ENCODE data around the gene HOXC12.

Gene HOXC12, protein sequence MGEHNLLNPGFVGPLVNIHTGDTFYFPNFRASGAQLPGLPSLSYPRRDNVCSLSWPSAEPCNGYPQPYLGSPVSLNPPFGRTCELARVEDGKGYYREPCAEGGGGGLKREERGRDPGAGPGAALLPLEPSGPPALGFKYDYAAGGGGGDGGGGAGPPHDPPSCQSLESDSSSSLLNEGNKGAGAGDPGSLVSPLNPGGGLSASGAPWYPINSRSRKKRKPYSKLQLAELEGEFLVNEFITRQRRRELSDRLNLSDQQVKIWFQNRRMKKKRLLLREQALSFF

DNA sequence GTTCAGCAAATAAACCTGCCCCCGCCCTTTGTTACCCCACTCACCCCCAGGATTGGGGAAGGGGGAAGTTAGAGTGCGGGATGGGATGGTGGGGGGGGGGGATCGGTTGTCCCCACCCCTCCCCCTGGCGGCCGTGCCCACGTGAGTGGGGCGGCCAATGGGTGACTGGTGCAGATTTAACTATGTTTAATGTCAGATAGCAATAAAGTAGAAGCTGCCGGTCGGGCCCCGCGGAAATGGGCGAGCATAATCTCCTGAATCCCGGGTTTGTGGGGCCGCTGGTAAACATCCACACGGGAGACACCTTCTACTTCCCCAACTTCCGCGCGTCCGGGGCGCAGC, at the start of gene HOXC12:
HOXC12 (plus strand) TSS at position 210 of the 342 bp plus-strand sequence; CDS start at position 237, 27 bp downstream.
- DNase-seq, result no peak

DNA sequence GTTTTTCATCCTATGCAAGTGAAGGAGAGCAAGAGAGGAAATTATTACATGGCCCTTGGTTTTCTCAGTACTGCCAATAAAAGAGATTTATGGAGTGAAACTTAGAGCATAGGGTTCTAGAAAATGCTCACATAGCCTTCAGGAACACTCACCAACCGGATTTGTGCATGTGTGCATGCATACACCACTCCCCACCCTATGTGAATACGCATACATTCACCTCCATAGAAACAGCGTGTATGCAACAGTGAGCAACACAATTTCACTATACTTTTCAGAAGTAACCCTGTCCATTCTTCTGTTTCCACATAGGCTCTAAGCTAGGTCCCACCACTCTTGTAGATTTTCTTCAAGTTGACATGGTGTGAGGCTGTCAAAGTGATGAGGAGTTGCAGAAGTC, 47.6 kb upstream of the HOXC12 start:
- no peak for DNase-seq

DNA sequence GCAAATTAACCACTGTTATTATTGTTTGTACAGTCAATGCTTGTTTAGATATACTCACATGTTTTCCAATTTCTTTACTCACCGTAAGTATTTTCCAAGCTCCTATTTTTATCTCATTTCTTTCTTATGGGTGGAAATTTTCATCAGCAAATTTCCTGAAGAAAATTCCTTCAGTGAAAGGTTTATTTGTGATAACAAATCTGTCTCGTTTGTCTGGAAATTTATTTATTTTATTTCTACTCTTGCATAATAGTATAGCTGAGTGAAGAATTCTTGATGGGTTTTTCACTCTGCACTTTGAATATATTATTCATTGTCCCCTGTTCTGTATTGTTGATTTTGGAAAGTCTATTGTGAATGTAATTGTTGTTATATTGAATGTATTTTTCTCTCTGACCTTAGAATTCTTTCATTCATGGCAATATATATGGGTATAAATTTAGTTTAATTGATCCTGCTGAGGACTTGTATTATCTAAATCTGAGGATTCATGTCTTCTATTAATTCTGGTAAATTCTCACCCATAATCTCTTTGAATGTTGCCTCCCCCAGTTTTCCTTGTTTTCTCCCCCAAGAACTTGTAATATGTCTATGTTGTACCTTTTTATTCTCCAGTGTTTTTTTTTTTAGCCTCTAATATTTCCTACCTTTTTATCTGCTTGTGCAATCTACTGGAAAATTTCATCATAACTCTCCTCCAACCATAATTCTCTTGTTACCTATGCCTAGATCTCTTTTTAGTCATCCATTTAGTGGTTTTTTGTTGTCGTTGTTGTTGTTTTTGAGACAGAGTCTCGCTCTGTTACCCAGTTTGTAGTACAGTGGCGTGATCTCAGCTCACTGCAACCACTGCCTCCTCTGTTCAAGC, 37.7 kb upstream of the HOXC12 start:
- DNase-seq, result no peak

DNA sequence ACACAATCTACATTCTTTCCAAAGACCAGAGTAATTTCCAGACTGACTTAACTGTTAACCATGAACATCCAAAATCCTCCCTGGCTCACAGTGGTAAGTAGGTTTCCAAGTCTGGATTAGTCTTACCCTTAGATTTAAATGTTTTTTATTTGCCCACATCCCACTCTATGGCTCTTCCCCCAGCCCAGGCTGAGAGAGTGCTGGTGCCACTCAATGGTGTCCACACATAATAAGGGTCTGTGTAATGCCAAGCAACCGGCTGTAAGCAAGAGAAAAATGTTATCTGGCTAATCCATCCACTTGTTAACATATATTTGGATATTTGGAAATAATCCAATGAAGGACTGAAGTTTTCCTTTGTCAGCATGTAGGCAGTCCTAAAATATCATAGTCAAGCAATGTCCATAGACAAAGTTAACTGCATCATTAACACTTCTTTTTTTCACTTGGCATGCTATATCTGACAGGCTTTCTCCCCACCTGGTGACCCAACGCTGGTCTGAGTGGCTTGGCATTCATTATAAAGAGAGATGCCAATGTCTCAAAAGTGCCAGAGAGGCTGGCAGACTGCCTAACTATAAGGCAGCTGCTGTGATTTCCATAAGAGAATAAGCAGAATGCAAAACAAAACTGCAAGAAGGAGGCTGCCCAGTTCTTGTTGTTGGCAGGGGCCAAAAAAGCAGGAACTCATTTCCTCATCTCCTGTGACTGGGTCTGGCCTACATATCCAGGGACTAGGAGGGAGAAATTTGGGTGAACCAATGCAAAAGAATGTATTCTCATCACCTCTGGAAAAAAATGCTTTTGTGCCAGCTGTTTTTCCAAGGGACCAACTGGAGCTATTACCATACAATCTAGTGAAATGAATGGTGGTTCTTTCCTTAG, 29.9 kb upstream of the HOXC12 start:
- DNase-seq, result no peak

DNA sequence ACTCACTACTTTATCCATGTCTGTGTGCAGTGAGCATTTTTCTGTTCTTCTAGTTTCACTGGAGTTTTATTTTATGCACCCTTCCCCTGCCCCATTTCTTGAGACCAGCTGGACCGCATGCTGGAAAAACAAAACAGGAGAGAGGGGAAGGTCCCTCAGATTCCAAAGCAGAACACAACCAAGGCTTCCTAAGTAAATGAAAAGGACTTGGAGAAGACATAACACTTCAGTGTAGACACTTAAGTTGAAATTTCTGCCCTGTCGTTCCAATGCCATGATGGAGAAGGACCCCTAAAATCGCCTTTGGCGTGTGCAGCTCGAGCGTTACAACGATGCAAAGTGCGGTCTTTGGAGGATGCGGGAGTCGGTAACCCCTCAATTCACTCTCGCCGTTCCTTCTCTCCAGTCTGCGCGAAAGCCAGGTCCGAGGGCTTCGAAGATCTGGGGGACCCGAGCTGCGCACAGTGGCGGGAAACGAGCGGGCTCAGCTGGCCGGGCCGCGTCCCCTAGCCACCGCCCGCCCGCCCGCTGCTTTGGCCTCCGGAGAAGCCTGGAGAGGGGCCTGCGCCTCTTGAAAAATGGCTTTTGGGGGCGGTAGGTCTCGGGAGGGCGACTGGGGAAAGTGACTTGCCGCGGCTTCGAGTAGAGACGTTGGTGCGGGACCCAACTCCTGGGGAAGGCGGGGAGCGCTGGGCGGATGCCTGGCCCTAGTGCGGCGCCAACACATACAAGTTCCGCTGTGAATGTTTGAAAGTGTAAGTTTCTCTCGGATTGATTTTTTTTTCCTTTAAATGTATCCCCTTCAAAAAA, 27.3 kb upstream of the HOXC12 start:
- no peak for DNase-seq

DNA sequence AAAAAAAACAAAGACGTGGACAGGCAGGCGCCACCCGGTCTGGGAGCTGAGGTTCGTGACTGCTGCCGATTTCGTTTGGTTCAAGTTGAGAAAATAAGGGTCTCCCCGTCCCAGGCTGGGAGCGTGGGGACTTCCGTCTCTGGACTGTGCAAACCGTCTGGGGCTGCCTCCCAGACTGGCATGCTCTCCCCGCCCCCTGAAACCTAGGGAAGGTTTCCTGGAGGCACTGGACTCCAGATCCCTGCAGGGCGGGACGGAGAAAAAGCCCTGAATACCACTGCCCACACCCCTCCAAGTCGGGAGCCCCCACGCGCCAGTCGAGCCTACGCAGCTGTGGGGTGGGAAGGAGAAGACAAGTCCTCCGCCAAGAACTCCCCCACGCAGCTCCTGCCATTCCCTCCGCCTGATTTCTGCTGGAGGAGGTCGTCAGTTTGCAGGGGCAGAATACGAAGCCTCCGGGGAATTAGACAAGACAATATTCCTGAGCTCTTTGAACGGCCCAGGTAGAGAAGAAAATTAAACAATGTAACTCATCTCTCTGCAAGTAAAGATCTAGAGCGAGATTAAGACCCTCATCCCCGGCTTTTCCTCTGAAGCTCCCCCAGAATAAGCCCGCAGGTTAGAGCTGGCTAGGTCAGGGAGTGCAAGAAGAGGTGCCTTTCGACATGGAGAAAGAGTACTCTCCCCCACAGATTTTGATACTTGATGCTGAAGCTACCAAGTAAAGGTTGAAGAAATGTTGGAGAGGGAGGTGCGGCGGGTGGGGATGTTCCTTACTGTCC, 26.5 kb upstream of the HOXC12 start:
- DNase-seq, result no peak

DNA sequence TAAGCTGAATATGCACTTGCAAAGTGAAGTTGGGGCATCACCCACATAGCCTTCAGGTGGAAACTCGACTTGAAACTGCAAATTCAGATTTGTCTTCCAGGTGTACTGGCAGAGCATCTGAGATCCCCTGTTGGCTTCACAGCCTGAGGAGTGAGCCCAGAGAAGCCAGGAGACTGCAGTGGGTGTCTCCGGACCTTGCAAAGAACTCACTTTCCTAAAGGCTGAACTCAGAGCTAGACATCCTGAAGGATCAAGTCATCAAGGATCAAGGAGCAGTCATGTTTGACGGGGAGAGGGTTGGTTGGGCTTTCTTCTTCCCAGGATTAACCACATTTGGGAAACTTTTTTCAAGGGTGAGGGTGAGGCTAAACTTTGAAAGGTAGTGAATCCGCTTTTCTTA, 25.2 kb upstream of the HOXC12 start:
- DNase-seq, result no peak

DNA sequence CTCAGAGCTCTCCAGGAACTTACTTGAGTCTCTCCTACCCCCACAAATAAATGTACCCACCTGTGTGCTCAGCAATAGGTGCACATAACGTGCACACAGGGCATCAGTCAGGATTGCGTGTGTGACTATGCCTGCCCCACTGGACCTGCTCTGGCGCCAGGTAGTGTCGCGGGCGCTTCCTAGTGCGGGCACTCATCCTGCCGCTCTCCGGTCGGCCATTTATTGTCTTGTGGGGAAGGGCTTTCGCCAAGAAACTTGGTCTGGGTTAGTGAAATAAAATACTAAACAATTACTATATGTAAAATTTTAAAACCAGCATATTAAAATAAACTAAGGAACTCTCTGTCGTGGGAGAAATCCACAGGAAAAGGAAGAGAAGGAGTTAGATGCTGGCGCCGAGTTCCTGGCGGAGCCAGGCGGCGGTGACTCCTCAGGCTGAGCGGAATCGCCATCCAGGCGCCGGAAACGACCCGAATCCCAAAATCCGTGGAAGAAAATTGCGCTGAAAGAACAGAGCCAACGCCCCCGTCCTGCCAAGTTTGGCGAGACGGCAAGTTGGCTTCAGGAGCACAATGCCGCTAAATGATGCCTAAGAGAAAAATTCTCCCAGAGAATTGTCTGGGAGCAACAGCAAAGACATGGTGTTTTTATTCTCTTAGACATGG, 24.0 kb upstream of the HOXC12 start:
- no peak for DNase-seq

DNA sequence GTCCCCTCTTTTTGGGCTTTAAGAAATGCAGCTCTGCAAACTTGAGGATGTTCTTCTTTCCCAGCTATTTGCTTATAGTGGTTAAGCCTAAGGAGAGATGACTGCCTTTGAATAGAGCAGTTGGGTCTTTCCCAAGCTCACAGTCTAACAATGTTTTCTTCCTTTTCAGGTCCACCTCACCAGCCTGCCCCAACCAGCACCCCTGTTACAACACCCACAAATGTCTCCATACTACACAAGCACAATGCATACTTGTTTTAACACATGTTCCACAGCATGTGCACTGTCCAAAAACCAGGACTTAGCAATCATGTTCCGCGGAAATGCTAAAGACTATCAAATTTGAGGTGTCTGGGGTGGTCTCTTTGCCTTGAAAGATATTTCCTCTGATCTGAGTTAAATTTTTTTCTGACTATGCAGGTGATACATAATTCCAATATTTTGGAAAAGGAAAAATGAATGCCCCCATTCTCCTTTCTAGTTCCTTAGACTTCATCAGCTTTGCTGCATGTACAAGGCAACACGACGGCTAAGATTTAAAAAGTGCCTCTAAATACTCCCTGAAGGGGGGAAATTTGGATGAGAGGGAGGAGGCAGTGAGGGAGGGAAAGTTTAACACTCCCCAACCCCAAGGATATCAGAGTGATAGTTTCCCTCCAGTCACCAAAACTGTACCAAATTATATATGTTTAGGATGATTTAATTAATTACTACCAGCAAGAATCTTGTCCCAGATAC, 22.7 kb upstream of the HOXC12 start:
- DNase-seq, result no peak

DNA sequence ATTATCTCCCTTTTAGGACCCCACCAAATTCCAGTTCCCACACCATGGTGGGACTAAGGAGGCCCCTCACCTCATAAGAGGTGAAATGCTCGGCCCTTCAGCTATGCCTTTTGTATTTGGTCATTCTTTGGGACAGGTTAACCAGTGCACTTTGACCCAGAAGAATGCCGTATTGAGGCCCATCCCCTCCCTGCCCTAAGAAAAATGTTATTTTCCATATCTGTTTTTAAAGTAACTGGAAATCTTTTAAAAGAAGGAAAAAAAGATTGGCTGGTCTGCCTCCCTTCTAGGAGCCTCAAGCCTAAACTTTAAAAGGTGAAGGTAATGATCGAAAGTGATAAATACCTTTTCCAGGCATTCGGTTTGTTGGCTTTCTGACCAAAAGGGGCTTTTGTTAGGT, 21.8 kb upstream of the HOXC12 start:
- DNase-seq, result no peak

DNA sequence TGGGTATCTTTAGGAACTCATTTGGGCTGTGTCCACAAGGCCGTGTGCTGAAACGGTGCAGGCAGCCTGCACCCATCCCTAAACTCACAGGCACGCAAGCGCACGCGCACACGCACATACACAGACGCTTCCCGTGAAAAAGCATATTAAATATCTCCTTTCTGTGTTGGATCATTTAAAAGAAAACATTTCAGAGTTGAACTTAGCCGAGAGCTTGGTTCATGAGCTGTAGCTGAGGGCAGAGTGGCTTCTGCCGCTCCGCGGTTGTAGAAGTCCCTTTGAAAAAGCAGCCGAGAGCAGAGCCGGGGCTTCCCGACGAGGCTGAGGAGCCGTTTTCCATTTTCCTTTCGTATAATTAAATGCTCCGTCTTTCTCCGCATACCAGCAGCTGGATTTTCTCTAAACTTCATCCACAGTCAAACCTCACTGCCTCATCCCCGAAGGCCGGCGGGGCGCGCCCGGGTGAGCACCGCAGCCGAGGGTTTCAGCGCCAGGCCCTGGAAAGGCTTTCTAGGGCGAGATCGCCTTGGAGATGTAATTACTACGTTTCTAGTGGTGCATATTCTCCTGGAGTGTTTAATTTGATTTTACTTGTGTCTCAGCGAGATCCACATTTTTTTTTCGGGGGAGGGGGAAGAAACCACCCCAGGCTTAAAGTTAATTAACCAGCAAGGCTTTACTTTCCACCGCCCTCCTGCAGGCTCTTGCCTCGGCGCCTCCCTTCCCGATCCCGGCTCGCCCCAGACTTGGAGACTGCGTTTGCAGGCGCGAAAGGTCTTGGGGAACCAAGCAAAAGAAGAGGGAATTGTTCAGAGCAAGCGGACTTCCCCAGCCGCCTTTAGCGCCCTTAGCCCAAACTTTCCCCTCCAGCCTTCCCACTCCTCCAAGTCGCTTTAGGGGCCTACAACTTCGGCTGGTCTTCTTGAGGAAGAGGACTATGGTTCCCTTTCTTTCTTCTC, 19.0 kb upstream of the HOXC12 start:
- no peak for DNase-seq

DNA sequence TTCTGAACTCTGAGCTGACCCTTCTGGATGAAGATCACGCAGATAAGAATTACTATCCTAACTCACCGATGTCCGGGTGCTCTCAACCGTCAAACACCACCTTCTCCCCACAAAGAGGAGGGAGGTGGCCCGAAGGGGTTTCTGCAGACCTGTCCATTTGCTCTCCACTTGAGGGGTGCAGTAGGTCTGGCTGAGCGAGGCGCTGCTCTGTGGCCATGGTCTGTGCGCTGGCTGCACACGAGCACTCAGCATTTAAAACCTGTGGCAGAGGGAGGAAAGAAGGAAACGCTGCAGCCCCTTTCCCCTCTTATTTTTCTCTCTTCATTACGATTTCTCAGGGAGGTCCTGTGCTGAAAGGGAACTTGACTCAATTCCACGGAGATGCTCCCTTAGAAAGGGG, 17.6 kb upstream of the HOXC12 start:
- no peak for DNase-seq

DNA sequence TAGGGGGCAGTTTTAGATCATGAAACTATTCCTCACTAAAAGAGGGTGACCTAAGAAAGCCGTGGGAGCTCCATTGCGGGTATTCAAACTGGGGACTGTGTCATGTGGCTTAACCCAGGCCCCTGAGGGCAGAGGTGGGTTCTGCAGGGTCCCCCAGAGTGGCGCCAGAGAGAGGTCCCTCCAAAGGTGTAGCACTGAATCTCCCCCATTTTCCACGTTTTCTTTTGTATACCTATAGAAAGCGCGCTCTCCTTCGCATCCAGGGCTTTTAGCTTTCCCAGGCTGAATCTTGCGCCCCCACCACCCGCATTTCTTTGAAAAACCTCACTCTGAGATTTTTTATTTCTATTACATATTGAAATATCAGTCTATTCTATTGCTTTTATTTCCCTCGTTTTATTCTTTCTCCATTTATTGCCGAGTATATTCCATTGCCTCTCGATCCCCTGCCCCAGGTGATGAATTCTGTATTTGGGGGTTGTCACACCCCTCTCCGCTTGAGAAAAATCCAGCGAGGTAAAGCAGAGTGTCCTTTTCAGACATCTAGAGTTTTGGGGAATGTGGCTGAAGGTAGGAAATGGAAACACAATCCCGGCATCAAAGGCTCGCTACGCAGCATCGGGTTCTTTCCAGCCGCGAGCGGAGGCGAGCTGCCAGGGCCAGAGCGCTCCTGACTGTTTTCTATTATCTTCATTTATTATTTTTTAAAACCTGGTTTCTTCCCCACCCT, 16.9 kb upstream of the HOXC12 start:
- no peak for DNase-seq

DNA sequence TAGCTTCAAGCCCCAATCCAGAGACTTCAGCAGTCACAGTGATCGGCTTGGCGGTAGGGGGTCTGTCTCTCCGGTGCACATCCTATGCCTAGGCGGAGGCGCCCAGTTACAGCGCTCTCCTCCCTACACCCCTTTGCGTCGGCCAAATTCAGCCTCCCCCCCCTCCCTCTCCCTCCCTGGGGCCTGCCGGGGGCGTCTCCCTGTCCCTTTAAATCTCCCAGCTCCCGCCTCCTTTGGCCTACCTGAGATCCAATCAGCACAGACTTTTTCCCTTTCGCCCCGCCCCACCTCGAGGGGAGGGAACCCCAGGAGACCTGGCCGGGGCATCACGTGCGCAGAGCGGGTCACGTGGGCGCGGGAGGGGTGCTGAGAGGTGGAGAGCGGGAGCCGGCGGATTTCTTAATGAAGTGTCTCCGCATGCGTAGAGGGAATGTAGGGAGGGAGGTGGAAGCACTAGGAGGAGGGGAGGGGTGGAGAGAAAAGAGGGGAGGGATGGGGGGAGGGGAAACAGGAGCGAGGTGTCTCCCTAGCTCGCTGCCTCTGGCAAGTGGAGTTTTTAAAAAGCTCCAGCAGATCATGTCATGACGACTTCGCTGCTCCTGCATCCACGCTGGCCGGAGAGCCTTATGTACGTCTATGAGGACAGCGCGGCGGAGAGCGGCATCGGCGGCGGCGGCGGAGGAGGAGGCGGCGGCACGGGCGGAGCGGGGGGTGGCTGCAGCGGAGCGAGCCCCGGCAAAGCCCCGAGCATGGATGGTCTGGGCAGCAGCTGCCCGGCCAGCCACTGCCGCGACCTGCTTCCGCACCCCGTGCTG, 16.2 kb upstream of the HOXC12 start, which contains the start of gene HOXC13:
HOXC13 (plus strand) TSS at position 506 of the 815 bp plus-strand sequence; CDS start at position 582, 76 bp downstream.
- peak; percentile 35 for DNase-seq

DNA sequence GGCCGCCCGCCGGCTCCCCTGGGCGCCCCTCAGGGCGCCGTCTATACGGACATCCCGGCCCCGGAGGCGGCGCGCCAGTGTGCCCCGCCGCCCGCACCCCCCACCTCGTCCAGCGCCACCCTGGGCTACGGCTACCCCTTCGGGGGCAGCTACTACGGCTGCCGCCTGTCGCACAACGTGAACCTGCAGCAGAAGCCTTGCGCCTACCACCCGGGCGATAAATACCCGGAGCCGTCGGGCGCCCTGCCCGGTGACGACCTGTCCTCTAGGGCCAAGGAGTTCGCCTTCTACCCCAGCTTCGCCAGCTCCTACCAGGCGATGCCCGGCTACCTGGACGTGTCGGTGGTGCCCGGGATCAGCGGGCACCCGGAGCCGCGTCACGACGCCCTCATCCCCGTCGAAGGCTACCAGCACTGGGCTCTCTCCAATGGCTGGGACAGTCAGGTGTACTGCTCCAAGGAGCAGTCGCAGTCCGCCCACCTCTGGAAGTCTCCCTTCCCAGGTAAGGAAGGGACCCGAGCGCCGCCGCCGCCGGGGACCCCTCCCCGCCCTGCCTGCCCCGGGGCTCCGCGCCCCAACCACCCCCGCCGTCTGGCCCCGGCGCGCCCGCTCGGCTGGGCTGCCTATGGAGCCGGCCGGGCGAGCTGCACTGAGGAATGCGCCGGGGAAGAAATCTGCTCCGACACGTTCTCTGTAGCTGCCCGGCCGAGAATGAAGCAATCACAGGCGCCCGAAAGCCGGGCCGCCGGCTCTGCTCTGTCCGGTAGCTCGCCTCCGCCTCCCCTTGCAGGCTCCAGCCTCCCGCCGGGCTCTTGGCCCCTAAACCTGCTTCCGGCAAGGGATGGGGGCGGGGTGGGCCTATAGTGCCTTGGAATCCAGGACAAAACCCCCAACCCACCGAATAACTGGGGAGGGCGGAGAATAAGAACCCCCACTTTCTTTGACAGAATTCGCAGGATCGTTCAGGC, 15.3 kb upstream of the HOXC12 start:
- DNase-seq, result no peak

DNA sequence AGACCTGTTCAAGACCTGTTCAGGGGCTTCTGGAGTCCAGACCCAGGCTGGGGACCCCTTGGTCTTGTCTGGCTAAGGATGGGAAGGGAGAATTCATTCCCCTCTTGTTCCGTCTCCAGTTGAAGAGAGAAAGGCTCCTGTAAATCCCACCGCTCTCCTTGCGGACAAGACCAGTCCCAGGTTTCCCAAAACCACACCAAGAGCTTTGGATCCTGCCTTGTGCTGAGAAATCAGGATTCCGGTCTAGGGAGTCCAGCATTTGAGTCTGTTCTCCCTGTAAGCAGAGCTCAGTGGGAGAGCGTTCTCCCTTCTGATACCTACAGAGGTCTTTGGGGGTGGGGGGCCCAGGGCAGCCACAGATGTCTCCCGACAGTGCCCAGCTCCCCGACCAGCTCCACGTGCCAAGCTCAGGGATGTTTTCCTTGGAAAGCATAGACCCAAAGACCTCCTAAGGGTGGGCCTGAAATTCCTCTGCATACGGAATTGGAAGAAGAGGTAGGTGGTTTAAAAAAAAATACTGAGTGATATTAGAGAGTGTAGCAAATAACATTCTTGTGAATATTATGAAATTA, 14.2 kb upstream of the HOXC12 start:
- no peak for DNase-seq
